Activated naive CD4-positive, alpha-beta T cell treated with anti-CD3 and anti-CD28 coated beads, Interleukin-2, amount 10 ng/mL, durations not matched to agents 7 days and 5 days (primary cell): ENCODE data around the gene DUSP1.
A peak's percentile ranks its signal among the peaks of the same experiment; 100 is the strongest.

Experiments used
- CTCF ChIA-PET: fragments of 350-600 bp; sonication (Branson Sonifier 250); formaldehyde crosslinking; loops from one replicate; lab custom pipeline; 2021; ENCODE audit warnings: antibody characterized with exemption; lab: Charles Lee
- DNase-seq: peaks from one replicate; pipeline ENCODE4 v3.0.0-alpha.2; 2020
- H3K27ac Mint-ChIP-seq: one replicate; pipeline ENCODE4 v1.8.0; 2021; ENCODE audit warnings: mild to moderate bottlenecking, moderate library complexity, mixed read lengths
- H3K27me3 Mint-ChIP-seq: one replicate; pipeline ENCODE4 v1.8.0; 2021; ENCODE audit warnings: mild to moderate bottlenecking, mixed read lengths
- H3K36me3 Mint-ChIP-seq: one replicate; pipeline ENCODE4 v1.8.0; 2021; ENCODE audit warnings: mixed read lengths
- H3K4me1 Mint-ChIP-seq: one replicate; pipeline ENCODE4 v1.8.0; 2021; ENCODE audit warnings: mixed read lengths
- H3K4me3 Mint-ChIP-seq: one replicate; pipeline ENCODE4 v1.8.0; 2021; ENCODE audit warnings: mild to moderate bottlenecking, moderate library complexity, mixed read lengths
- H3K9me3 Mint-ChIP-seq: one replicate; pipeline ENCODE4 v1.8.0; 2021; ENCODE audit warnings: mixed read lengths

The DUSP1 gene

GRCh38 chr5:172777881-172778814 lies 7.2 kb upstream of the DUSP1 start:
- CTCF ChIA-PET = interaction anchor here (0.7 to 2.0 kb wide), 5 partner anchors 8 to 155 kb away, joined by 3 to 10 read pairs (median 3); partner anchors contain the start of gene DUSP1
- Mint-ChIP-seq H3K27ac (peak overlapping the region; percentile 93), H3K9me3 (no peaks in the 10 kb centered on the region), H3K27me3 (no peaks in the 10 kb centered on the region), H3K4me3 (peak overlapping the region; percentile 44), H3K36me3 (no peaks in the 10 kb centered on the region), H3K4me1 (peaks cover 42% of the 10 kb centered on the region)
- no peak for DNase-seq

- no peak for DNase-seq
- Mint-ChIP-seq H3K4me1 (peaks cover 59% of the 10 kb centered on the region), H3K4me3 (no peak overlapping the region), H3K27me3 (no peaks in the 10 kb centered on the region), H3K9me3 (no peaks in the 10 kb centered on the region), H3K27ac (no peak overlapping the region), H3K36me3 (no peaks in the 10 kb centered on the region)
- CTCF ChIA-PET = interaction anchor here (0.7 to 1.4 kb wide), 3 partner anchors 14 to 61 kb away, joined by 3 to 4 read pairs (median 3); no protein-coding TSS in a partner anchor
Measured at GRCh38 chr5:172776235-172776594, 5.2 kb upstream of the DUSP1 start.

DNA sequence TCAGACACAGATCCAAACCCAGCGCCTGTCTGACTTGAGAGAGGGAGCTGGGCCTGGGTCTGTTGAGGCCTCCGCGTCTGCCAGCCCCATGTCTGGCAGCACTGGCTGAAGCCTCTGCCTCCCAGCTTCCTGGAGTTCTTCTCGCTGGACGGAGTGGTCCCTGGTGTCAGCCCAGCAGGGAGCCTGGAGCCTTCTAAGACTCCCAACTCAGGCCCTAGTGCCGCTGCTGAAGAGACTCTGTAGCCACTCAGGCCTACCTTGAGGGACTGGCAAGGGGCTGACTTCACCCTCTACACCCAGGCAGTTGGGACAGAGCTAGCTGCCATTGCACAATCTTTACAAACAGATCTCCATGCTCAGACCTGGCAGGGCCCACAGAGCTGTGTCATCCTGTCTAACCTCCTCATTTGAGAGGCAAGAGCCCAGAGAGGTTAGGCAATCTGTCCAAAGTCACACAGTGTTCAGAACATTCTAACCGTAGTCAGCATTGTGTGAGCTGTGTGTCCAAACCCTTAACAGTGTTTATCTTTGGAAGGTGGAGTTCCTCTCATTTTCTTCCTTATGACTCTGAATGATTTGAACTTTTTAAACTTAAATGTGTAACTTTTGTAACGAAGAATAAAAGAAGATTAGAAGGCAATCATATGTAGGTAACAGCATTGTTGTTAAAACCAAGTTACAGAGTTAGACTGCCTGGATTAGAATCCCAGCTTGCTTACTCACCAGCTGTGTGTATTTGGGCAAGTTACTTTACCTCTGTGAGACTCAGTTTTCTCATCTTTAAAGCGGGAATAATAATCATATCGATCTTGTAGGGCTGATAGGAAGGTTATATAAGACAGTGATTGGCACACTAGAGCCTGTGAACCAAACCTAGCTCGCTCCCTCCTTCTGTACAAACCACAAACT lies 4.6 kb upstream of the DUSP1 start:
- CTCF ChIA-PET = interaction anchor here (0.7 to 1.4 kb wide), 4 partner anchors 14 to 62 kb away, joined by 3 to 4 read pairs (median 3); no protein-coding TSS in a partner anchor
- no peak for DNase-seq
- Mint-ChIP-seq H3K36me3 (no peaks in the 10 kb centered on the region), H3K27me3 (no peaks in the 10 kb centered on the region), H3K4me1 (peaks cover 59% of the 10 kb centered on the region), H3K9me3 (no peaks in the 10 kb centered on the region), H3K27ac (no peak overlapping the region), H3K4me3 (no peak overlapping the region)

DNA sequence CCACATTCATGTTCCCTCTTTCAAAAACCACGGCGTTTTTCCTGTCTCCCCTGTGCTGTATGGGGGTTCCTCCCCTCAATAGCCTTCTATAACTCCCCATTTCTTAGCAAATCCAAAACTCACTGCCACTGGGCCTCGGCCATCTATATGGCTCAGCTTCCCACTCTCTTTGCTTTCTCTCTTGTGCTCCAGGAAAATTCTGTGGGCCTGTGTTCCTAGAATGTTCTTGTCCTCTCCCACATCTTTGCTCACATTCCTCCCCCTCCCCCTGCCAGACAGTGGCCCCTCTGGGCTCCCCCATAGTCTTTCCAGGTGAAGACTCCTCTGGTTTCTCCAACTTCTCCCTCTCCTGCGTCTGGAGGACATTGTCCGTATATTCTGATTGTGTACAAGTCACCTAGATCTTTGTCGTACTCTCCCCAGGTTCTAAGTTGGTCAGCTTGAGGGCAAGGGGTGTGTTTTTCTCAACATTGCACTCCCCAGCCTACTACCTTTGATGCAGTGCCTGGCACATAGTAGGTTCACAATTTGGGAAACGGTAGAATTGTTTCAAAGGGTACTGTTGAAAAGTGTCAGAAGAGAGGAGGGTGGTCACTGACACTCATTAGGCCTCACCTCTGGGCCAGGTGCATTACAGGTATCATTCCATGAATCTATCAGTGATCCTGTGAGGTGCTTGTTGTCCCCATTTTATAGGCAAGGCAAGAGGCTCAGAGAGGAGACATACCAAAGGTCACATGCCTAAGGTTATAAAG lies 3.7 kb upstream of the DUSP1 start:
- no peak for DNase-seq
- CTCF ChIA-PET = interaction anchor here (1.2 kb wide), 1 partner anchor 157 kb away, joined by 4 read pairs; no protein-coding TSS in a partner anchor
- Mint-ChIP-seq H3K27ac (no peak overlapping the region), H3K4me1 (peaks cover 64% of the 10 kb centered on the region), H3K9me3 (no peaks in the 10 kb centered on the region), H3K4me3 (no peak overlapping the region), H3K27me3 (no peaks in the 10 kb centered on the region), H3K36me3 (peaks cover 1% of the 10 kb centered on the region)

DNA sequence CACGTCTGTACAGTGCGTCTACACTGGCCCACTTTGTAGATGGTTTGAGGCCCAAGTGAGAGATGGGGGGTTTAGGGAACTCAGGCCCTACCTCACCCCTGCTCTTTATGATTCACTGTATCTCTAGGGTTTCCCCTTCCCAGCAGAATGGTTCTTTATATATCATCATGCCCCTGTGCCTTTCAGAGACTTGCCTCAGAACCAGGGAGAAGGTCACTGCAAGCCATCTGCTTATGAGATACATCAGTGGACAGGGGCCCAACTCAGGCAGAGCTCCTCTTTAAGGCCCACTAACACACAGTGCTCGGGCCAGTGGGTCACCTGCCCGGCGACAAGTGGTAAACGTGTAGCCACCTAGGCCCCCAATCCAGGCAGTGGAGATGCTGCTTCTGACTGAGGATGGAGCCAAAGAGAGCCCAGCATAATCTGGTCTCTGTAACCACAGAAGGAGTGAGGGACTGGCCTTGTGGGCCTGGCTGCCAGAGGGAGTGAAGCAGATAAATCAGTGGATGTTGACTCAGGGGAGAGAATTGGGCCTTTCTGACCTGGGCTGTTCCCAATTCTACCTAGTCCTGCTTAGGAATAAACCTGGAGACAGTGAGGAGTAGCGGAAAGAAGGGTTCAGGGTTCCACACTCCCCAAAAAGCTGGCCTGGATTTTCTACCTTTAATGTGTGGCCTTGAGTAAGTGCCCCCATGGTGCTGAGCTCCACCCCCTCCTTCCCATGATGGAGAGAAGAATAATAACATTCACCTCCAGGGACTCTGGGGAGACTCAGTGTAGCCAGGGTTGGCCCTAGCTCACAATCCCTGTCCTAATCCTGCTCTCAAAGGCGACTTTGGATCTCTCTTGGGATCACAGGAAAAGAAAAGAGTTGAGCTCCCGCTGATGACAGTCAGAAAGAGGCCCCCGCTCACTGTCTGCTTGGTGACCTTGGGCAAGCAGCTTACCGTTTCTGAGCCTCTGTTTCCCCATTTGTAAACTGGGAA lies 2.8 kb upstream of the DUSP1 start:
- H3K27ac Mint-ChIP-seq = peak overlapping the region; percentile 58
- peak overlapping the region; percentile 18 for H3K4me3 Mint-ChIP-seq
- CTCF ChIA-PET = interaction anchor here (1.2 kb wide), 1 partner anchor 158 kb away, joined by 4 read pairs; no protein-coding TSS in a partner anchor
- peaks cover 73% of the 10 kb centered on the region for H3K4me1 Mint-ChIP-seq
- H3K27me3 Mint-ChIP-seq = no peaks in the 10 kb centered on the region
- peaks cover 7% of the 10 kb centered on the region for H3K36me3 Mint-ChIP-seq
- no peak for DNase-seq
- H3K9me3 Mint-ChIP-seq = no peaks in the 10 kb centered on the region

DNA sequence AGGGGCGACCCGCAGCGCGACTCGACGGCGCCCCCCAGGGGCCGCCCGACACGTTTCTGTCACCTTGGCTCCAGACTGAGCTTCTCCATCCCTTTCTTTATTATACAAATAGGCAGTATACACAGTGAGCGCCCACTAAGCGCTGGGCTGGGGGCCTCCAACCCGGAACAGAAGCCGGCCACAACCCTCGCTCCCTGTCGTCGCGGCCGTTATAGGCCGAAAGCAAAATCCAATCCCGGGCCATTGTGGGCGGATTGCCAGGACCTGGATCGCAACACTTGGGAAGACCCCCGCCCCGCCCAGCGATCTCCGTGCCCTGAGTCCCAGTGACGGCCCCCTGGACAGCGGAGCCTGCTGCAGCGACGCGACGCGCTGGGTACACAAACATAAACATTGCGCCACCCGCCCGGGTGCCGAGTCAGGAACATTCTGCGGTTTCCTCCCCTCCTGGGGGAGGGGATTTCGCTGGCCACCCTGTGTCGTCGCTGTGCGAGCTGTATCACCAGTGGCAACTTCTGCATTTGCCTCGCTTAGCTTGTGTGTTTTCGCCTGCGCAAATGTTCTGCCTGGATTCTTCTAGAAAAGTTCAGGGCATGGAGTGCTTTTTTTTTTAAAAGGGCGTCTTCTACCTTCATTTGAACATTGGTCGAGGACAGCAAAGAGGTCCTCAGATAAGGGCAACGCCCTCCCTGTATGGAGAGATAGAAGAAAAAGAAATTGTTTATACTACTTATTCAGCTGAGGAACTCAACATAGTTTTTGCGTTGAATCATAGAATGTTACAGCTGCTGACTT lies 1.3 kb upstream of the DUSP1 start:
- Mint-ChIP-seq H3K9me3 (no peaks in the 10 kb centered on the region), H3K27me3 (no peaks in the 10 kb centered on the region), H3K36me3 (peaks cover 14% of the 10 kb centered on the region), H3K4me3 (peak overlapping the region; percentile 86), H3K4me1 (peaks cover 62% of the 10 kb centered on the region), H3K27ac (peak overlapping the region; percentile 98)
- CTCF ChIA-PET = interaction anchor here (0.7 to 2.9 kb wide), 13 partner anchors 9 to 186 kb away, joined by 3 to 18 read pairs (median 4); no protein-coding TSS in a partner anchor
- DNase-seq = peak; percentile 83

DNA sequence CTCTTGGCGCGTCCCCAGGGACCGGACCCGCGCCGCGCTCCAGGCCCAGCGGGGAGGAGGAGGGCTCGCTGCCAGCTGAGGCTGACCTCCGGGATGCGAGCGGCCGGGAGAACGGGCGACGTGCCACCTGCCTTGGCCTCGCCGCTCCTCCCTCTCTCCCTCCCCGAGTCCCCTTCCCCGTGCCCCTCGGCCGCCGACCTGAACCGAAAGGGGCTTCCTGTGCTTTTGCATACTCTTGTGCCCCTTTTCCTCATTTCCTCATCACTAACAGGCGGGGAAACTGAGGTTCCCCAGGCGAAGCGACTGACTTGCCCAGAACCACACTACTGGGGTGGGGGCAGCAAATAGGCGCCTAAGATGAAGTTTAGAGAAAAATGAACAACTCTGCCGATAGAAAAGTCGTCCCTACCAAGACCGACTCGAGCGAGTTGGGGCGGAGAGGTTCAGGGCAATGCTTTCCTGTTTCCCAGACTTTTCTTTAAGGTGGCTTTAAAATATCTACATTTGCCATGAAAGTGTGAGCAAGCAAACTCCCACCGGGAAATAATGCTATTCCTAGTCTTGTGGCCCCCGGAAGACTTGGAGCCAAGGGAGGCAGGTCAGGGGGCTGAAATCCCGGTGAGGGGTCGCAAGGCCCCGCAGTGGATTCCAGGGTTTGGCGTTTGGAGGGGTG lies 580 bp upstream of the DUSP1 start:
- peaks cover 58% of the 10 kb centered on the region for H3K4me1 Mint-ChIP-seq
- peak overlapping the region; percentile 86 for H3K4me3 Mint-ChIP-seq
- H3K9me3 Mint-ChIP-seq = no peaks in the 10 kb centered on the region
- CTCF ChIA-PET = interaction anchor here (0.6 to 2.9 kb wide), 16 partner anchors 7 to 187 kb away, joined by 3 to 18 read pairs (median 4); no protein-coding TSS in a partner anchor
- no peak for DNase-seq
- H3K36me3 Mint-ChIP-seq = peaks cover 14% of the 10 kb centered on the region
- peak overlapping the region; percentile 98 for H3K27ac Mint-ChIP-seq
- H3K27me3 Mint-ChIP-seq = no peaks in the 10 kb centered on the region

DNA sequence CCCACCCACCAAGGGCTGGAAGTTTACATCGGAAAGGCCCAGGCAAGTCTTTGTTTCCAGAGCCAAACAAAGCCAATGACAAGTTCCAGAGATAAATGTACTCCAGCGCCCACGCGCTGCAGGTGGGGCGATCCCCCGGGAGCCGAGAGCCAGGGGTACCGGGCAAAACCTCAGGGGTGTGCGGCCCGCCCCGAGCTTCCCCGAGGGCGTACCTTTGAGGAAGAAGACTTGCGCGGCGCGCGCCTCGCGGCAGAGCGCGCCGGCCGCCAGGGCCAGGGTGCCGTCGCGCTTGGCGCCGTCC lies 671 bp downstream of the DUSP1 start:
- H3K36me3 Mint-ChIP-seq = peaks cover 14% of the 10 kb centered on the region
- H3K9me3 Mint-ChIP-seq = no peaks in the 10 kb centered on the region
- DNase-seq = no peak
- peak overlapping the region; percentile 68 for H3K4me3 Mint-ChIP-seq
- no peaks in the 10 kb centered on the region for H3K27me3 Mint-ChIP-seq
- peaks cover 60% of the 10 kb centered on the region for H3K4me1 Mint-ChIP-seq
- CTCF ChIA-PET = interaction anchor here (0.8 to 2.9 kb wide), 12 partner anchors 9 to 163 kb away, joined by 3 to 18 read pairs (median 4); no protein-coding TSS in a partner anchor
- peak overlapping the region; percentile 74 for H3K27ac Mint-ChIP-seq

DNA sequence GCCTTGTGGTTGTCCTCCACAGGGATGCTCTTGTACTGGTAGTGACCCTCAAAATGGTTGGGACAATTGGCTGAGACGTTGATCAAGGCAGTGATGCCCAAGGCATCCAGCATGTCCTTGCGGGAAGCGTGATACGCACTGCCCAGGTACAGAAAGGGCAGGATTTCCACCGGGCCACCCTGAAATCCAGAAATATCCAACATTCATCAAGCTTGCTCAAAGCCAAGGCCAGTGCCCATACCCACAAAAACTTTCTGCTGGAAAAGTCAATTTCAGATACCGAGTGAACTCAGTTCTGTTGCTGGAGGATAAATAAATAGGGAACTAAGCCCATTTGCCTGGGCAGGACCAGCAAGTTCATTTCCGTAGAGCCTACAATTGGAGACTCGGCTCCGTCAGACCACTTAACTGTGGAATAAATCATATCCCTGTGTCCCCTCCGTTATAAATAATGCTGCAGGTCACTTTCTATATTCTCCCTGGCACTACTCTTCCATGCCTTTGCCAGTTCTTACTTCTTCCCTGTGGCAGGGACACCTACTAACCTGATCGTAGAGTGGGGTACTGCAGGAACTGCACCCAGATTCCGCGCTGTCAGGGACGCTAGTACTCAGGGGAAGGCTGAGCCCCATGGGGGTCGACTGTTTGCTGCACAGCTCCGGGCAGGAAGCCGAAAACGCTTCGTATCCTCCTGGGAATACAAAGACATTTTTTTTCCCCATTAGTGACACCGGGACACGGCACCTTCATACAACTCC lies 1.2 kb downstream of the DUSP1 start:
- CTCF ChIA-PET = interaction anchor here (0.8 to 2.9 kb wide), 10 partner anchors 9 to 164 kb away, joined by 3 to 18 read pairs (median 4); no protein-coding TSS in a partner anchor
- H3K36me3 Mint-ChIP-seq = peaks cover 14% of the 10 kb centered on the region

GRCh38 chr5:172769342-172769615 lies 1.7 kb downstream of the DUSP1 start:
- no peaks in the 10 kb centered on the region for H3K9me3 Mint-ChIP-seq
- H3K4me3 Mint-ChIP-seq = peak overlapping the region; percentile 68
- CTCF ChIA-PET = no interaction called here
- DNase-seq = no peak
- no peaks in the 10 kb centered on the region for H3K27me3 Mint-ChIP-seq
- H3K36me3 Mint-ChIP-seq = peaks cover 14% of the 10 kb centered on the region
- peaks cover 64% of the 10 kb centered on the region for H3K4me1 Mint-ChIP-seq
- peak overlapping the region; percentile 68 for H3K27ac Mint-ChIP-seq

More for the DNA sequence above, 1.2 kb downstream of the DUSP1 start:
- peaks cover 64% of the 10 kb centered on the region for H3K4me1 Mint-ChIP-seq
- H3K27ac Mint-ChIP-seq = peak overlapping the region; percentile 74
- H3K9me3 Mint-ChIP-seq = no peaks in the 10 kb centered on the region
- H3K27me3 Mint-ChIP-seq = no peaks in the 10 kb centered on the region
- H3K4me3 Mint-ChIP-seq = peak overlapping the region; percentile 68
- no peak for DNase-seq
